Measurements from ENCODE around the gene DCAF4. TPM values are rescaled to one million over a fixed set of nuclear protein-coding genes. Genes with fewer than 3 reads are reported as not detected.

Gene DCAF4
- total and polyA plus RNA-seq, 2 of the 4 experiments (the other 2 are of a cell fraction): 28.8 to 29.4 TPM

DNA sequence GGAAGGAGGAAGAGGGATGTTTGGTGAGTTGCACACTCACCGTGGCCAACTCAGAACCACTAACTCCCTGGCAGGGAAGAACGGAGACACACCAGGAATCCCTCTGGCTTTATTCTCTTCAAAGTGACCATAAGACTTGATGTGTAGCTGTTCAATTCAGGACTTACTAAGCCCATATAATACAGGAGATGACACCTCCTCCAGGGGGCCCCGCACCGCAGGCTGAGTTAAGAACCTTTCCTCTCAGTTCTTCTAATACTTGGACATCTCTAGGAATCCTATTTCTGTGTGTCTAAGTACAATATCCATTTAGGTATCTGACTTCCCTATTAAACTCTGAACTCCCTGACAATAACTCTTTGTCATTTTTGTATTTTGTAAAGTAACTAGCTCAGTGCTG is 49.5 kb downstream of the DCAF4 start:
- dilution Hi-C loops (cut with HindIII; ENCODE audit: low sequenced_read_pairs, unreplicated experiment) (no loop called here), in situ Hi-C loops (cut with MboI; ENCODE audit: low sequenced_read_pairs) (no loop called here), intact Hi-C loops (cut with micrococcal nuclease) (no loop called here)
- H3K9ac ChIP-seq (ENCODE audit: low read depth, low read length): no peak overlapping the region
- CTCF ChIA-PET: interaction anchor here (1.1 kb wide), 1 partner anchor 8 kb away, joined by 3 read pairs; no protein-coding TSS in a partner anchor
- H3K36me3 ChIP-seq (ENCODE audit: control insufficient read depth, insufficient read depth, low read length): peaks cover 55% of the 10 kb centered on the region
- ATAC-seq (ENCODE audit: low read depth) (no peak), DNase-seq (no peak)
- peaks cover 6% of the 10 kb centered on the region; the same call in 1 of the 2 replicates for H3K9me1 ChIP-seq (ENCODE audit: insufficient read depth, low read length)
- no peak overlapping the region for H2BK20ac ChIP-seq (ENCODE audit: low read depth, low read length)
- H2BK15ac ChIP-seq (ENCODE audit: low read depth, low read length): no peak overlapping the region
- no peak overlapping the region for H4K5ac ChIP-seq (ENCODE audit: low read depth, low read length)
- BruUV-seq (replicated peaks): no TSS peak
- POLR2A ChIA-PET (ENCODE audit: unreplicated experiment): no interaction called here
- H3K4me1 ChIP-seq (ENCODE audit: control insufficient read depth, insufficient read depth, low read length): no peaks in the 10 kb centered on the region
- H3K4me2 ChIP-seq (ENCODE audit: low read depth, low read length): no peak overlapping the region
- no peak overlapping the region for H3K14ac ChIP-seq (replicated peaks; ENCODE audit: low read depth, low read length)
- no peak overlapping the region for H3K27ac ChIP-seq (ENCODE audit: insufficient read depth, low read length)
- H3K4me3 ChIP-seq (ENCODE audit: insufficient read depth, low read depth, low read length): no peak overlapping the region
- H4K91ac ChIP-seq (ENCODE audit: insufficient read depth, low read depth, low read length): no peak overlapping the region
- H3K79me1 ChIP-seq (ENCODE audit: low read depth in 1 of 2, low read length in 2 of 2): peaks cover 6 to 13% of the 10 kb centered on the region in 2 experiments; a peak in 2 of 4 replicates
- no peak overlapping the region for H2AK5ac ChIP-seq (ENCODE audit: low read depth, low read length)
- no peak overlapping the region for H3K18ac ChIP-seq (ENCODE audit: low read depth, low read length)
- H3K4ac ChIP-seq (ENCODE audit: low read depth, low read length): no peak overlapping the region
- TF ChIP-seq RCOR1 (IDR thresholded peaks at IDR 0.05; ENCODE audit: insufficient replicate concordance, low read length): no peak
- TF ChIP-seq MAFK (IDR thresholded peaks at IDR 0.05; ENCODE audit: low read depth, low read length): no peak
- TF ChIP-seq MAZ (IDR thresholded peaks at IDR 0.05; ENCODE audit: borderline replicate concordance, low read depth, low read length): no peak
- no peak for TF ChIP-seq CTCF (conservative IDR thresholded peaks at IDR 0.05; ENCODE audit: low read depth, low read length)
- no peak for TF ChIP-seq RFX5 (IDR thresholded peaks at IDR 0.05; ENCODE audit: low read depth, low read length)
- TF ChIP-seq CHD1 (IDR thresholded peaks at IDR 0.05; ENCODE audit: low read depth, low read length): no peak
- TF ChIP-seq RAD21 (IDR thresholded peaks at IDR 0.05; ENCODE audit: low read length): no peak
- no peak overlapping the region for H2AFZ ChIP-seq (replicated peaks; ENCODE audit: low read length, poor library complexity)
- no peak overlapping the region for H2BK120ac ChIP-seq (ENCODE audit: low read depth, low read length)
- H2AK9ac ChIP-seq (replicated peaks; ENCODE audit: low read depth, low read length, poor library complexity): no peak overlapping the region
- 90% methylated on average over 2 of the region's 4 CpGs; no CpG with 5 or more reads in 1 of the 2 experiments for WGBS, 2 experiments (ENCODE audit: extremely low coverage in 2 of 2, insufficient read length in 1 of 2)
- no peaks in the 10 kb centered on the region for H3K9me3 ChIP-seq (ENCODE audit: control insufficient read depth, insufficient read depth, low read length)
- H3K23ac ChIP-seq (ENCODE audit: low read depth, low read length): no peak overlapping the region
- no peaks in the 10 kb centered on the region for H3K27me3 ChIP-seq (ENCODE audit: control insufficient read depth, insufficient read depth, low read length)
- H4K8ac ChIP-seq (ENCODE audit: low read depth in 2 of 2, low read length in 2 of 2): no peak overlapping the region
- no peak overlapping the region for H2BK5ac ChIP-seq (ENCODE audit: low read depth, low read length, poor library complexity, severe bottlenecking)
- no peak overlapping the region for H3K56ac ChIP-seq (ENCODE audit: extremely low read depth, insufficient read depth, low read length)
- H4K20me1 ChIP-seq (ENCODE audit: insufficient read depth, low read length): no peaks in the 10 kb centered on the region

Data from IMR-90 (cell line).